ENCODE measurements around the gene COMT. TPM values are rescaled to one million over a fixed set of nuclear protein-coding genes. Genes with fewer than 3 reads are reported as not detected.

The COMT gene
- total and polyA plus RNA-seq, 9 of the 15 experiments (the other 6 are each of a cell fraction or from before 2014, with no cell fraction given): 12.5 to 351 (median 155) TPM

DNA sequence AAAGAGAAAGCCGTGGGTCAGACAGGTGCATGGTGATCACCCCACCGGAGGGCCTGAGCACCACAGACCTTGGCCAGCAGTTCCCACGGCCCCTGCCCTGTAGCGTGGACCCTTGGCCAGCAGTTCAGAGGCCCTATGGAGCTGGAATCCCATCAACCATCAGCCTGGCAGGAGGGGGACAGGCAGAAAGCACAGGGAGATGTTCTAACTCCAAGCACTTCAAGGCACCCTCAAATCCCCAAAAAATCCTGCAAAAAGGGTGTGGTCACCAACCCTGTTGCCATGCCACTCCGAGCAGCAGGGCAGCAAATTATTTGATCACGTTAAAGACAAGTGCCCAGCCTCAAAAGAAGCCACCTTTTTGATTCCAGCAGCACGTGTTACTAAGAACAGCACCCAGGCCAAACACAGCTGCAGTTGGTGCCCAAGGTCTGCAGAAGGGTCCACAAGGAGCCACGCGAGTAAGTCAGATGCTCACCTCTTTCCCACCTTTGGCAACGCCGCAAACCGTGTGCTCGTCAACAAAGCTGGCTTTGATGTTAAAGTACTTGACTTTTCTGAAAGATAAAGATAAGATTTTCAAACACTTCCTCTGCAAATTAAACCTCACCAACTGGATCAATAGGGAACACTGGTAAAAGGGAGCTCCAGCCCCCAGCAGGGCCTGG, 26.2 kb upstream of the COMT start (continued):
- no peak for TF ChIP-seq ZKSCAN8 (CRISPR knock-in tag; IDR thresholded peaks at IDR 0.05)
- no peak for TF ChIP-seq CBX3 (IDR thresholded peaks at IDR 0.05; ENCODE audit: borderline replicate concordance in 1 of 2, low read length in 2 of 2)
- TF ChIP-seq ZNF561 (CRISPR knock-in tag; conservative IDR thresholded peaks at IDR 0.05): no peak
- no peak for TF ChIP-seq PRPF4 (IDR thresholded peaks at IDR 0.05; ENCODE audit: insufficient read depth, low read depth, low read length, poor library complexity, severe bottlenecking)
- TF ChIP-seq, protein P1, sequence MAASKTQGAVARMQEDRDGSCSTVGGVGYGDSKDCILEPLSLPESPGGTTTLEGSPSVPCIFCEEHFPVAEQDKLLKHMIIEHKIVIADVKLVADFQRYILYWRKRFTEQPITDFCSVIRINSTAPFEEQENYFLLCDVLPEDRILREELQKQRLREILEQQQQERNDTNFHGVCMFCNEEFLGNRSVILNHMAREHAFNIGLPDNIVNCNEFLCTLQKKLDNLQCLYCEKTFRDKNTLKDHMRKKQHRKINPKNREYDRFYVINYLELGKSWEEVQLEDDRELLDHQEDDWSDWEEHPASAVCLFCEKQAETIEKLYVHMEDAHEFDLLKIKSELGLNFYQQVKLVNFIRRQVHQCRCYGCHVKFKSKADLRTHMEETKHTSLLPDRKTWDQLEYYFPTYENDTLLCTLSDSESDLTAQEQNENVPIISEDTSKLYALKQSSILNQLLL (CRISPR knock-in tag; IDR thresholded peaks at IDR 0.05; ENCODE audit: borderline replicate concordance): no peak
- no peak for TF ChIP-seq KAT8 (IDR thresholded peaks at IDR 0.05; ENCODE audit: low read depth)

DNA sequence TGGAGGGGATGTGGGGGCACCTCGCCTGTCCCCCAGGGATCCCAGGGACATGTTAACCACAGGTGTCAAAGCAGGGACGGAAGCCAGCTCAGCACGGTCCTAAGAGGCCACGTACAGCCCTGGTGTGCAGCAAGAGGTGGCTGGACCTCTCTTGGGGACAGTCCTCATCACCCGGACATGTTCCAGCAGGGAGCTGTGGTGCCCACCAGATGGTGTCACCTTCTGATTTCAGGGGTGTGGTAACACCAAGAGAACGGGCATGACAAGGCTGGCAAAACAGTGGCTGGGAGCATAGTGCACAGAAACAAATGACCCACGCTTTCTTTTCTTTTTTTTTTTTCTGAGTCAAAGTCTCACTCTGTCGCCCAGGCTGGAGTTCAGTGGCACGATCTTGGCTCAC, 25.6 kb upstream of the COMT start:
- CTCF ChIA-PET (ENCODE audit: low intra/inter-chr PET ratio): no interaction called here
- in situ Hi-C loops (cut with MboI): no loop called here
- TF ChIP-seq, protein P2, sequence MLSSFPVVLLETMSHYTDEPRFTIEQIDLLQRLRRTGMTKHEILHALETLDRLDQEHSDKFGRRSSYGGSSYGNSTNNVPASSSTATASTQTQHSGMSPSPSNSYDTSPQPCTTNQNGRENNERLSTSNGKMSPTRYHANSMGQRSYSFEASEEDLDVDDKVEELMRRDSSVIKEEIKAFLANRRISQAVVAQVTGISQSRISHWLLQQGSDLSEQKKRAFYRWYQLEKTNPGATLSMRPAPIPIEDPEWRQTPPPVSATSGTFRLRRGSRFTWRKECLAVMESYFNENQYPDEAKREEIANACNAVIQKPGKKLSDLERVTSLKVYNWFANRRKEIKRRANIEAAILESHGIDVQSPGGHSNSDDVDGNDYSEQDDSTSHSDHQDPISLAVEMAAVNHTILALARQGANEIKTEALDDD (IDR thresholded peaks at IDR 0.05): no peak
- no peak for TF ChIP-seq NFYB (IDR thresholded peaks at IDR 0.05; ENCODE audit: extremely low read depth, insufficient read length)
- TF ChIP-seq, protein P3, sequence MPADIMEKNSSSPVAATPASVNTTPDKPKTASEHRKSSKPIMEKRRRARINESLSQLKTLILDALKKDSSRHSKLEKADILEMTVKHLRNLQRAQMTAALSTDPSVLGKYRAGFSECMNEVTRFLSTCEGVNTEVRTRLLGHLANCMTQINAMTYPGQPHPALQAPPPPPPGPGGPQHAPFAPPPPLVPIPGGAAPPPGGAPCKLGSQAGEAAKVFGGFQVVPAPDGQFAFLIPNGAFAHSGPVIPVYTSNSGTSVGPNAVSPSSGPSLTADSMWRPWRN (IDR thresholded peaks at IDR 0.05; ENCODE audit: low read depth): no peak
- TF ChIP-seq, protein P4, sequence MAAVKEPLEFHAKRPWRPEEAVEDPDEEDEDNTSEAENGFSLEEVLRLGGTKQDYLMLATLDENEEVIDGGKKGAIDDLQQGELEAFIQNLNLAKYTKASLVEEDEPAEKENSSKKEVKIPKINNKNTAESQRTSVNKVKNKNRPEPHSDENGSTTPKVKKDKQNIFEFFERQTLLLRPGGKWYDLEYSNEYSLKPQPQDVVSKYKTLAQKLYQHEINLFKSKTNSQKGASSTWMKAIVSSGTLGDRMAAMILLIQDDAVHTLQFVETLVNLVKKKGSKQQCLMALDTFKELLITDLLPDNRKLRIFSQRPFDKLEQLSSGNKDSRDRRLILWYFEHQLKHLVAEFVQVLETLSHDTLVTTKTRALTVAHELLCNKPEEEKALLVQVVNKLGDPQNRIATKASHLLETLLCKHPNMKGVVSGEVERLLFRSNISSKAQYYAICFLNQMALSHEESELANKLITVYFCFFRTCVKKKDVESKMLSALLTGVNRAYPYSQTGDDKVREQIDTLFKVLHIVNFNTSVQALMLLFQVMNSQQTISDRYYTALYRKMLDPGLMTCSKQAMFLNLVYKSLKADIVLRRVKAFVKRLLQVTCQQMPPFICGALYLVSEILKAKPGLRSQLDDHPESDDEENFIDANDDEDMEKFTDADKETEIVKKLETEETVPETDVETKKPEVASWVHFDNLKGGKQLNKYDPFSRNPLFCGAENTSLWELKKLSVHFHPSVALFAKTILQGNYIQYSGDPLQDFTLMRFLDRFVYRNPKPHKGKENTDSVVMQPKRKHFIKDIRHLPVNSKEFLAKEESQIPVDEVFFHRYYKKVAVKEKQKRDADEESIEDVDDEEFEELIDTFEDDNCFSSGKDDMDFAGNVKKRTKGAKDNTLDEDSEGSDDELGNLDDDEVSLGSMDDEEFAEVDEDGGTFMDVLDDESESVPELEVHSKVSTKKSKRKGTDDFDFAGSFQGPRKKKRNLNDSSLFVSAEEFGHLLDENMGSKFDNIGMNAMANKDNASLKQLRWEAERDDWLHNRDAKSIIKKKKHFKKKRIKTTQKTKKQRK (IDR thresholded peaks at IDR 0.05; ENCODE audit: borderline replicate concordance, low read depth, low read length): no peak

More for the DNA sequence above, 25.6 kb upstream of the COMT start:
- Histone ChIP-seq H3K79me2 (ENCODE audit: control insufficient read depth, insufficient read depth, low read length) (no peaks in the 10 kb centered on the region), H3K9ac (ENCODE audit: insufficient read depth in 1 of 2, low read depth in 2 of 2, low read length in 2 of 2) (peak overlapping the region in 1 of 2 experiments; percentile 7; a peak in 2 of 4 replicates), H2AFZ (ENCODE audit: low read depth, low read length) (no peak overlapping the region), H3K9me3 (replicated peaks; ENCODE audit: control insufficient read depth, insufficient read depth, low read depth, low read length) (no peaks in the 10 kb centered on the region), H3K4me2 (ENCODE audit: insufficient read depth, low read length) (no peak overlapping the region), H3K4me1 (replicated peaks in 1 of 2; ENCODE audit: control insufficient read depth in 2 of 2, insufficient read depth in 2 of 2, low read length in 2 of 2) (peaks cover 0 to 37% of the 10 kb centered on the region in 2 experiments; a peak in 4 of 5 replicates), H4K20me1 (replicated peaks; ENCODE audit: control insufficient read depth, insufficient read depth, low read length) (no peaks in the 10 kb centered on the region), H3K27me3 (ENCODE audit: control insufficient read depth in 2 of 2, insufficient read depth in 2 of 2, low read length in 2 of 2) (no peaks in the 10 kb centered on the region), H3K4me3 (no peak overlapping the region), H3K27ac (ENCODE audit: extremely low read depth, low read depth, low read length) (no peak overlapping the region), H3K9me1 (ENCODE audit: control insufficient read depth, insufficient read depth, low read length) (no peaks in the 10 kb centered on the region), H3K36me3 (ENCODE audit: control insufficient read depth, insufficient read depth, low read length) (peaks cover 70% of the 10 kb centered on the region)
- intact Hi-C loops (cut with micrococcal nuclease): no loop called here
- 75% methylated on average over 9 of the region's 9 CpGs for WGBS (ENCODE audit: insufficient coverage, low coverage, missing lambda C conversion rate)
- no TSS peak for BruUV-seq (replicated peaks)
- ATAC-seq (no peak), FAIRE-seq (no peak), DNase-seq (ENCODE audit: extremely low read depth in 1 of 4, low spot score in 3 of 4) (no peak)
- POLR2A ChIA-PET: interaction anchor here (0.5 to 1.4 kb wide), 9 partner anchors 11 to 757 kb away, joined by 3 to 7 read pairs (median 3); partner anchors contain the start of gene GP1BB
